Thymus (tissue), 14 donors: ENCODE results near the gene CSAG1. TPM values are rescaled to one million over a fixed set of nuclear protein-coding genes. Genes with fewer than 3 reads are reported as not detected.
"Not testable (repeated sequence)": the region's sequence is repeated elsewhere in the genome, so short reads cannot be mapped to it uniquely, and the experiment has no call there.

Experiments
- DNase-seq, 9 donors: peaks; one replicate each; pipeline ENCODE4 v3.0.0-alpha.2; 2013; ENCODE audit warnings: low spot score in 9 of 9, low read depth in 6 of 9, missing footprints in 1 of 9
- H3K27ac ChIP-seq, 2 donors: one replicate each; pipeline ENCODE4 v1.5.1; 2013; ENCODE audit warnings: control low read depth in 1 of 2, low read depth in 1 of 2, low read length in 1 of 2, mild to moderate bottlenecking in 1 of 2, moderate library complexity in 1 of 2
- H3K27me3 ChIP-seq, 2 donors: one replicate each; pipeline ENCODE4 v1.5.1; 2013; ENCODE audit warnings: low read length in 1 of 2; ENCODE audit not compliant: control insufficient read depth in 2 of 2, insufficient read depth in 1 of 2
- H3K36me3 ChIP-seq, 2 donors: one replicate each; pipeline ENCODE4 v1.5.1; 2013; ENCODE audit warnings: low read length in 1 of 2, mild to moderate bottlenecking in 1 of 2, moderate library complexity in 1 of 2; ENCODE audit not compliant: control insufficient read depth in 2 of 2, insufficient read depth in 2 of 2
- H3K4me1 ChIP-seq, 2 donors: one replicate each; pipeline ENCODE4 v1.5.1; 2013; ENCODE audit warnings: low read length in 2 of 2; ENCODE audit not compliant: control insufficient read depth in 2 of 2, insufficient read depth in 2 of 2
- H3K4me3 ChIP-seq, 2 donors: one replicate each; pipeline ENCODE4 v1.5.1; 2013; ENCODE audit warnings: low read length in 2 of 2, control low read depth in 1 of 2, mild to moderate bottlenecking in 1 of 2
- H3K9me3 ChIP-seq, 2 donors: one replicate each; pipeline ENCODE4 v1.5.1; 2013; ENCODE audit warnings: low read length in 1 of 2, mild to moderate bottlenecking in 1 of 2; ENCODE audit not compliant: control insufficient read depth in 2 of 2, insufficient read depth in 1 of 2
- WGBS: extraction: QIAGEN DNeasy Blood & Tissue Kit; methylation state at CpG from one replicate; pipeline ENCODE4 v1.1.7; 2013; 5-methylcytosine and 5-hydroxymethylcytosine counted together
- long read RNA-seq, 10 donors: transcript quantifications; one replicate each; lab custom pipeline, GENCODE V29; 2026
- polyA plus RNA-seq: library from polyadenylated mRNA; stranded (reverse); fragments of 200-250 nt; gene quantifications from one replicate; pipeline ENCODE4 v1.2.3, GENCODE V29; 2013
- total RNA-seq: library from RNA; stranded (reverse); fragments of 120-200 nt; gene quantifications from one replicate; pipeline ENCODE4 v1.2.4, GENCODE V29; 2013
- donor health status: healthy.

CSAG1 gene
- 0.24 TPM for total RNA-seq
- polyA plus RNA-seq: 0.30 TPM
- long read RNA-seq, donor 1: 0 reads
- long read RNA-seq, donor 2: 0 reads
- long read RNA-seq, donor 3: 0 reads
- long read RNA-seq, donor 4: 0 reads
- long read RNA-seq, donor 5: 0 reads
- long read RNA-seq, donor 6: 0 reads
- long read RNA-seq, donor 7: 0 reads
- long read RNA-seq, donor 8: 0 reads
- long read RNA-seq, donor 9: 0 reads
- long read RNA-seq, donor 10: 0 reads

- DNase-seq: no peak
- H3K27ac ChIP-seq: no peak within 1 kb of the TSS
- WGBS: 96% methylated on average over 19 of the region's 21 CpGs
- H3K4me1 ChIP-seq: no peaks in the 10 kb centered on the region
- no peaks in the 10 kb centered on the region for H3K27me3 ChIP-seq
- H3K36me3 ChIP-seq: no peaks in the 10 kb centered on the region
- no peak within 1 kb of the TSS for H3K4me3 ChIP-seq
- H3K9me3 ChIP-seq: no peaks in the 10 kb centered on the region
Measured at GRCh38 chrX:152733261-152733975, at the start of gene CSAG1, which contains the start of gene MAGEA12. Gene CSAG1, minus strand, starts transcription at chrX:152733721. Its CDS starts 1,261 bp downstream, at chrX:152732460. Gene MAGEA12, plus strand, starts transcription at chrX:152733757. Its CDS starts 2,405 bp downstream, at chrX:152736162.

DNA sequence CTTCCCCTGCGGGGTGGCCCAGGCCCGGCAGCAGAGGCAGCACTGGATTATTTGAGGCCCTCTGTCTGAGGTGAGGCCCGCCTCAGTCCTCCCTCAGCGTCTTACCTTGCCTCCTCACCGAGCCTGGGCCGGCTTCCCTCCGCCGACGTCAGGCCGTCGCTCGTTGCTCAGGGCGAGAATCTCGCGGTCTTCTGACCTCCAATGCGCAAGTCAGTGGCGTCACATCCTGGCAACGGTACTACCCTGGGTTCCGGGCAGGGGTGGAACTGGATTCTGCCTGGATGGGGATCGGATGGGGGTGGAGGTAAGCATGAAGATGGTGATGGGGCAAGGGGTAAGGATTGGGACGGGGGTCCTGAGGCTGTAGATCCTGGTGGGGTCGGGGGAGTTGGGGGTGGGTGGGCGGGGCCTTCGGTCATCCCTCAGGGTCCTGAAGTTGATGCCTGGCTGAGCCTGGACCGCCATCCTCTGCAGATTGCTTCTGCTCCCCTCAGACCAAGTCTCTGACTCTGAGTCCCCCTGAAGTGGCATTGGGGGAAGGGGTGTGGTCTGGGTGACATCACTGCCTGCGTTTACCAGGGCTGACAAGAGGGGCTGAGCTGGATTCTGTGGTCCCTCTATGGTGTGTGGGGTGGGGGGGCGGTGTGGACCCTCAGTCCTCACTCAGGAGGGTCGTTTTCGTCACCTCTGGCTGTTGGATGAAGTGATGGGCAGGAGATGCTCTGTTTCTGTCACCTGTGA is 36.2 kb upstream of the CSAG1 start, which contains the start of gene MAGEA6:
MAGEA6 (minus strand) TSS at position 141 of the 741 bp plus-strand sequence. CDS start 2,039 bp downstream, outside the sequence.
- not testable (repeated sequence) for H3K27me3 ChIP-seq, H3K9me3 ChIP-seq, H3K4me3 ChIP-seq, H3K36me3 ChIP-seq, H3K4me1 ChIP-seq, H3K27ac ChIP-seq, DNase-seq
- 87% methylated on average over 3 of the region's 29 CpGs for WGBS

DNA sequence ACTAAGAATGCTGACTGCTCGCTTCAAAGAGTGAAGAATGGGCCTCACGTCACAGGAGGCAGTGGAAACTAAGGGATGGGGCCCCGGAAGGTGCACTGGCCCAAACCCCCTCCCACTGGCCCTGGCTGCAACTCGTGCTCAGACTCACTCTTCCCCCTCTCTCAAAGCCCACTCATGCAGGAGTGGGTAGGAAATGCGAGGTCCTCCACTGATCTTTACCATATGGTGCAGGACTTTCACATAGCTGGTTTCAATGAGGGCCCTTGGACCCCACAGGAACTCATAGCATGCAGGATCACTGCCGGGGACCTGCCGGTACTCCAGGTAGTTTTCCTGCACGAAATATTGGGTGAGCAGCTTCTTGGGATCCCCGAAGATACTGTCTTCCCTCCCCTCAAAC is 33.0 kb upstream of the CSAG1 start:
- H3K4me1 ChIP-seq, H3K9me3 ChIP-seq, H3K27me3 ChIP-seq, H3K27ac ChIP-seq, DNase-seq, H3K36me3 ChIP-seq, H3K4me3 ChIP-seq: not testable (repeated sequence)
- 86% methylated on average over 9 of the region's 9 CpGs for WGBS

- not testable (repeated sequence) for H3K27ac ChIP-seq, H3K4me3 ChIP-seq, H3K36me3 ChIP-seq, DNase-seq, H3K4me1 ChIP-seq, H3K9me3 ChIP-seq, H3K27me3 ChIP-seq
- WGBS: 92% methylated on average over 3 of the region's 7 CpGs
Measured at GRCh38 chrX:152761582-152761981, 28.1 kb upstream of the CSAG1 start.

GRCh38 chrX:152759544-152759943 is 26.0 kb upstream of the CSAG1 start:
- H3K27me3 ChIP-seq, H3K4me3 ChIP-seq, H3K27ac ChIP-seq, H3K9me3 ChIP-seq, H3K4me1 ChIP-seq, DNase-seq, H3K36me3 ChIP-seq: not testable (repeated sequence)
- WGBS: 75% methylated on average over 2 of the region's 7 CpGs

GRCh38 chrX:152758918-152759317 is 25.4 kb upstream of the CSAG1 start, which contains the start of gene CSAG3:
Gene CSAG3, plus strand, starts transcription at chrX:152759218.
- not testable (repeated sequence) for H3K27ac ChIP-seq, H3K4me1 ChIP-seq, H3K4me3 ChIP-seq, H3K27me3 ChIP-seq, H3K36me3 ChIP-seq, DNase-seq, H3K9me3 ChIP-seq
- WGBS: no CpG with 5 or more reads among the region's 2 CpGs

DNA sequence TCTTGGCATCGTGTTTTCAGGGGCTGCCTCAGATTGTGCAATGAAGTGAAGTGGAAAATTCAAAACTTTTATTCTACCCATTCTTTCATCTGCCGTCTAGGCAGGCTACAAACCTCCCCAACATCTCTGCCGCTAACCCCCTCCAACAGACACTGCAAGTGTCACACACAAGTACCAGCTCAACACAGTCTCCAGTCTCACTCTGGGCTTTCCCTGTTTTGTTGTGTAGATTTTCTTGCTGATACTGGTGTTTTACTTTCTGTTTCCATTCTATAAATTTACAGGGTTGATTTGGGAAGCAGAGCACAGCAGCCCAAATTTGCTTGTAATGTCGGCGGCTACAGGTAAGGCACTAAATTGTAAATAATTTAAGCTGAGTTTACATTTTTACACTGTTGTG is 21.4 kb upstream of the CSAG1 start:
- no CpG with 5 or more reads among the region's 5 CpGs for WGBS
- H3K4me3 ChIP-seq, H3K27me3 ChIP-seq, H3K36me3 ChIP-seq, H3K9me3 ChIP-seq, DNase-seq, H3K27ac ChIP-seq, H3K4me1 ChIP-seq: not testable (repeated sequence)

DNA sequence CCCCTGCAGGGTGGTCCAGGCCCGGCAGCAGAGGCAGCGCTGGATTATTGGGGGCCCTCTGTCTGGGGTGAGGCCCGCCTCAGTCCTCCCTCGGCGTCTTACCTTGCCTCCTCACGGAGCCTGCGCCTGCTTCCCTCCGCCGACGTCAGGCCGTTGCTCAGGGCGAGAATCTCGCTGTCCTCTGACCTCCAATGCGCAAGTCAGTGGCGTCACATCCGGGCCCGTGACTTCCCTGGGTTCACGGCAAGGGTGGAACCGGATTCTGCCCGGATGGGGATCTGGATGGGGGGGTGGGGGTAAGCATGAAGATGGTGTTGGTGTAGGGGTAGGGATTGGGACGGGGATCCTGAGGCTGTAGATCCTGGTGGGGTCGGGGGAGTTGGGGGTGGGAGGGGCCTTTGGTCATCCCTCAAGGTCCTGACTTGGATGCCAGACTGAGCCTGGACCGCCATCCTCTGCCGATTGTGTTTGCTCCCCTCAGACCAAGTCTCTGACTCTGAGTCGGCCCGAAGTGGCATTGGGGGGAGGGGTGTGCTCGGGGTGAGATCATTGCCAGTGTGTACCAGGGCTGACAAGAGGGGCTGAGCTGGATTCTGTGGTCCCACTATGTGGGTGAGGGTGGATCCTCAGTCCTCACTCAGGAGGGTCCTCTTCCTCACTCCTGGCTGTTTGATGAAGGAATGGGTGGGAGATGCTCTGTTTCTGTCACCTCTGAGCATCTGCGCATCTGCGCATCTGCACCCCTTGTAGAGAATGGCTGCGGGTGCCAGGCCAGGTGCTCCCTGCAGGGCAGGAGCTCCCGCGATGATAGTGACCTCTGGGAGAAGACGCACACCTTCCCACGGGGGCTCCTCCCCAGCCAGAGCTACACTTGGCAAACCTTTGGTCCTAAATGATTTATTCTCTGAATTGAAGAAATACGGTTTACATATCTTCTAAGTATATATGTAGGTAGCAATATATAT is 20.4 kb upstream of the CSAG1 start, which contains the start of gene MAGEA2:
MAGEA2 (minus strand) TSS at position 157 of the 965 bp plus-strand sequence. CDS start 2,479 bp downstream, outside the sequence.
- not testable (repeated sequence) for H3K4me3 ChIP-seq, H3K4me1 ChIP-seq, H3K27me3 ChIP-seq, H3K27ac ChIP-seq, DNase-seq, H3K9me3 ChIP-seq, H3K36me3 ChIP-seq
- no CpG with 5 or more reads among the region's 35 CpGs for WGBS
